ENCODE data around the gene TIMP3.

DNA sequence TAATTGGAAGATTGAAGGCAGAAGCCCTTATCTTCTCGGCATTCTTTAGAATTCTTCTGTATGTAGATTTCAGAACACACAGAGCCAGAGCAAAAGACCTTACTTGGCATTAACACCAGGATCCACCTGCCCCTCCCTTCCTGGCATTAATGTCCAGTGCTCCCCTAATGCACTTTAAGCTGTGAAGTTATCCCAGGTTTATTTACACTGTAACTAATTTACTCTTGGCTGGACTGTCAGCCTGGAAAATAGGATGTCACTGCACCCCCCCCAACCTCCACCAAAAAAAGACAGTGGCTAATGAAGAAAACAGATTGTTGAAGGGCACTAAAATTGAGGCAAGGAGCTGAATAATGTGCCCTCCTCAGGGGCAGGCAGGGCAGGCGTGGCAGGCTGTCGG is 30.1 kb downstream of the TIMP3 start:
- TF ChIP-seq EP300 (IDR thresholded peaks at IDR 0.05), result no peak
- TF ChIP-seq, protein P1, sequence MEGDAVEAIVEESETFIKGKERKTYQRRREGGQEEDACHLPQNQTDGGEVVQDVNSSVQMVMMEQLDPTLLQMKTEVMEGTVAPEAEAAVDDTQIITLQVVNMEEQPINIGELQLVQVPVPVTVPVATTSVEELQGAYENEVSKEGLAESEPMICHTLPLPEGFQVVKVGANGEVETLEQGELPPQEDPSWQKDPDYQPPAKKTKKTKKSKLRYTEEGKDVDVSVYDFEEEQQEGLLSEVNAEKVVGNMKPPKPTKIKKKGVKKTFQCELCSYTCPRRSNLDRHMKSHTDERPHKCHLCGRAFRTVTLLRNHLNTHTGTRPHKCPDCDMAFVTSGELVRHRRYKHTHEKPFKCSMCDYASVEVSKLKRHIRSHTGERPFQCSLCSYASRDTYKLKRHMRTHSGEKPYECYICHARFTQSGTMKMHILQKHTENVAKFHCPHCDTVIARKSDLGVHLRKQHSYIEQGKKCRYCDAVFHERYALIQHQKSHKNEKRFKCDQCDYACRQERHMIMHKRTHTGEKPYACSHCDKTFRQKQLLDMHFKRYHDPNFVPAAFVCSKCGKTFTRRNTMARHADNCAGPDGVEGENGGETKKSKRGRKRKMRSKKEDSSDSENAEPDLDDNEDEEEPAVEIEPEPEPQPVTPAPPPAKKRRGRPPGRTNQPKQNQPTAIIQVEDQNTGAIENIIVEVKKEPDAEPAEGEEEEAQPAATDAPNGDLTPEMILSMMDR (IDR thresholded peaks at IDR 0.05), result no peak
